Keratinocyte (primary cell): Measurements from ENCODE around the gene PTPN20. TPM values are rescaled to one million over a fixed set of nuclear protein-coding genes. Genes with fewer than 3 reads are reported as not detected.

Experiments
- DNase-seq: peaks from one replicate; pipeline ENCODE4 v3.0.0-alpha.2; 2011; ENCODE audit warnings: low read depth, missing footprints, low spot score
- FAIRE-seq: peaks from 2 replicates; lab custom pipeline; 2011; peaks lifted over from hg19 to GRCh38; lab: Jason Lieb, UNC
- H2AFZ ChIP-seq: 2 replicates; pipeline ENCODE4 v1.6.0; 2012; ENCODE audit warnings: low read length, control low read depth, inconsistent platforms; ENCODE audit not compliant: control insufficient read depth
- H3K27ac ChIP-seq: 2 replicates; pipeline ENCODE4 v1.5.1; 2011; ENCODE audit warnings: low read length; ENCODE audit not compliant: control insufficient read depth, insufficient read depth
- H3K27me3 ChIP-seq: 3 replicates; pipeline ENCODE4 v1.6.0; 2011; ENCODE audit warnings: low read length; ENCODE audit not compliant: control insufficient read depth, insufficient read depth; ENCODE audit errors: extremely low read depth
- H3K36me3 ChIP-seq, 2 experiments: 2 replicates in 1 of 2; 3 replicates in 1 of 2; pipeline ENCODE4 v1.5.1; 2011; ENCODE audit warnings: low read length in 2 of 2, mild to moderate bottlenecking in 1 of 2; ENCODE audit not compliant: control insufficient read depth in 2 of 2, insufficient read depth in 2 of 2; ENCODE audit errors: extremely low read depth in 1 of 2
- H3K4me1 ChIP-seq: 3 replicates; pipeline ENCODE4 v1.5.1; 2011; ENCODE audit warnings: low read length; ENCODE audit not compliant: control insufficient read depth, insufficient read depth; ENCODE audit errors: extremely low read depth
- H3K4me2 ChIP-seq: 3 replicates; pipeline ENCODE4 v1.6.0; 2011; ENCODE audit warnings: low read depth, low read length; ENCODE audit not compliant: control insufficient read depth, insufficient read depth; ENCODE audit errors: extremely low read depth
- H3K4me3 ChIP-seq, 3 experiments: fragments of 200-600 bp in 1 of 3; sonication (generic) in 1 of 3; 2 replicates in 2 of 3; 3 replicates in 1 of 3; pipeline ENCODE4 v1.5.1; 2011 to 2016; ENCODE audit warnings: low read length in 3 of 3, mild to moderate bottlenecking in 3 of 3, control low read depth in 2 of 3, inconsistent platforms in 1 of 3, low read depth in 1 of 3, mixed read lengths in 1 of 3, mixed run types in 1 of 3, moderate library complexity in 1 of 3; ENCODE audit not compliant: control insufficient read depth in 2 of 3, insufficient read depth in 2 of 3; ENCODE audit errors: extremely low read depth in 1 of 3
- H3K79me2 ChIP-seq: 2 replicates; pipeline ENCODE4 v1.6.0; 2012; ENCODE audit warnings: low read length; ENCODE audit not compliant: control insufficient read depth, insufficient read depth
- H3K9ac ChIP-seq: 3 replicates; pipeline ENCODE4 v1.6.0; 2011; ENCODE audit warnings: low read length; ENCODE audit not compliant: control insufficient read depth, insufficient read depth; ENCODE audit errors: extremely low read depth
- H3K9me1 ChIP-seq: 3 replicates; pipeline ENCODE4 v1.6.0; 2011; ENCODE audit warnings: low read length; ENCODE audit not compliant: control insufficient read depth, insufficient read depth; ENCODE audit errors: extremely low read depth
- H3K9me3 ChIP-seq: 2 replicates; pipeline ENCODE4 v1.5.1; 2012; ENCODE audit warnings: low read depth, low read length; ENCODE audit not compliant: control insufficient read depth
- H4K20me1 ChIP-seq: 3 replicates; pipeline ENCODE4 v1.6.0; 2011; ENCODE audit warnings: low read length; ENCODE audit not compliant: control insufficient read depth, insufficient read depth; ENCODE audit errors: extremely low read depth
- EZH2 ChIP-seq: IDR thresholded peaks from one replicate; pipeline ENCODE4 v1.6.1; 2012; ENCODE audit warnings: inconsistent platforms, mild to moderate bottlenecking, low read length, moderate library complexity
- dilution Hi-C: fragments of 300-500 bp; cut with MboI; formaldehyde crosslinking; loops from one replicate; pipeline ENCODE4 v1.7.0; 2020; ENCODE audit warnings: low sequenced_read_pairs; ENCODE audit not compliant: extremely low pct_ligation_motif_present
- polyA plus RNA-seq, 5 experiments: library from polyadenylated mRNA; depleted of rRNA in 3 of 5; stranded (reverse) in 3 of 5; stranded (forward) in 1 of 5; unstranded in 1 of 5; fragments of >200 nt; gene quantifications; 1 replicate in 1 of 5; 2 replicates in 3 of 5; 3 replicates in 1 of 5; pipeline versions ENCODE4 v1.2.1 to v1.2.3, GENCODE V29; 2011 to 2012; ENCODE audit warnings: missing spikeins in 2 of 5, low read depth in 1 of 5, low replicate concordance in 1 of 5
- TF ChIP-seq, protein P1 (sequence below), 3 experiments: IDR thresholded peaks in 1 of 3; conservative IDR thresholded peaks in 1 of 3; optimal IDR thresholded peaks in 1 of 3; 2 replicates in 2 of 3; 3 replicates in 1 of 3; pipeline versions ENCODE3 to v1.5.1; 2011; ENCODE audit warnings: low read length in 3 of 3, mild to moderate bottlenecking in 3 of 3, moderate library complexity in 2 of 3, control low read depth in 1 of 3, inconsistent platforms in 1 of 3; ENCODE audit not compliant: insufficient read depth in 2 of 3; ENCODE audit errors: extremely low read depth in 1 of 3

Gene PTPN20
- polyA plus RNA-seq, 1 donor (not counting 4 experiments of a cell fraction or from before 2014, with no cell fraction given): 7.3 TPM

GRCh38 chr10:47033541-47034270 lies 122.5 kb downstream of the PTPN20 start:
- no peak overlapping the region for H3K4me2 ChIP-seq
- no peak for FAIRE-seq
- no peaks in the 10 kb centered on the region for H3K4me1 ChIP-seq
- DNase-seq: no peak
- H3K9me1 ChIP-seq: no peaks in the 10 kb centered on the region
- dilution Hi-C loops: no loop called here
- H4K20me1 ChIP-seq: no peaks in the 10 kb centered on the region
- H3K36me3 ChIP-seq: no peaks in the 10 kb centered on the region
- H3K9ac ChIP-seq: no peak overlapping the region
- TF ChIP-seq EZH2: no peak
- TF ChIP-seq, protein P1, sequence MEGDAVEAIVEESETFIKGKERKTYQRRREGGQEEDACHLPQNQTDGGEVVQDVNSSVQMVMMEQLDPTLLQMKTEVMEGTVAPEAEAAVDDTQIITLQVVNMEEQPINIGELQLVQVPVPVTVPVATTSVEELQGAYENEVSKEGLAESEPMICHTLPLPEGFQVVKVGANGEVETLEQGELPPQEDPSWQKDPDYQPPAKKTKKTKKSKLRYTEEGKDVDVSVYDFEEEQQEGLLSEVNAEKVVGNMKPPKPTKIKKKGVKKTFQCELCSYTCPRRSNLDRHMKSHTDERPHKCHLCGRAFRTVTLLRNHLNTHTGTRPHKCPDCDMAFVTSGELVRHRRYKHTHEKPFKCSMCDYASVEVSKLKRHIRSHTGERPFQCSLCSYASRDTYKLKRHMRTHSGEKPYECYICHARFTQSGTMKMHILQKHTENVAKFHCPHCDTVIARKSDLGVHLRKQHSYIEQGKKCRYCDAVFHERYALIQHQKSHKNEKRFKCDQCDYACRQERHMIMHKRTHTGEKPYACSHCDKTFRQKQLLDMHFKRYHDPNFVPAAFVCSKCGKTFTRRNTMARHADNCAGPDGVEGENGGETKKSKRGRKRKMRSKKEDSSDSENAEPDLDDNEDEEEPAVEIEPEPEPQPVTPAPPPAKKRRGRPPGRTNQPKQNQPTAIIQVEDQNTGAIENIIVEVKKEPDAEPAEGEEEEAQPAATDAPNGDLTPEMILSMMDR (optimal IDR thresholded peaks at IDR 0.05 in 1 of 3, IDR thresholded peaks at IDR 0.05 in 1 of 3, conservative IDR thresholded peaks at IDR 0.05 in 1 of 3; ENCODE audit: extremely low read depth in 1 of 3, insufficient read depth in 2 of 3, low read length in 3 of 3): no peak
- H3K4me3 ChIP-seq: no peak overlapping the region
- H3K27me3 ChIP-seq: peaks cover 20% of the 10 kb centered on the region
- H3K9me3 ChIP-seq: no peaks in the 10 kb centered on the region
- H3K27ac ChIP-seq: no peak overlapping the region
- no peak overlapping the region for H2AFZ ChIP-seq
- no peaks in the 10 kb centered on the region for H3K79me2 ChIP-seq

GRCh38 chr10:47034441-47035051 lies 123.3 kb downstream of the PTPN20 start:
- FAIRE-seq (no peak), DNase-seq (no peak)
- TF ChIP-seq, protein P1 (optimal IDR thresholded peaks at IDR 0.05 in 1 of 3, IDR thresholded peaks at IDR 0.05 in 1 of 3, conservative IDR thresholded peaks at IDR 0.05 in 1 of 3; ENCODE audit: extremely low read depth in 1 of 3, insufficient read depth in 2 of 3, low read length in 3 of 3): no peak
- no peak for TF ChIP-seq EZH2
- dilution Hi-C loops: no loop called here
- H3K4me1 ChIP-seq: no peaks in the 10 kb centered on the region
- no peaks in the 10 kb centered on the region for H3K9me1 ChIP-seq
- H3K79me2 ChIP-seq: no peaks in the 10 kb centered on the region
- H2AFZ ChIP-seq: no peak overlapping the region
- no peaks in the 10 kb centered on the region for H3K36me3 ChIP-seq
- H3K27ac ChIP-seq: no peak overlapping the region
- H3K4me3 ChIP-seq: no peak overlapping the region
- no peaks in the 10 kb centered on the region for H3K9me3 ChIP-seq
- peaks cover 13% of the 10 kb centered on the region for H3K27me3 ChIP-seq
- H3K4me2 ChIP-seq: no peak overlapping the region
- no peaks in the 10 kb centered on the region for H4K20me1 ChIP-seq
- H3K9ac ChIP-seq: no peak overlapping the region
